ENCODE results near the gene RNF150.

RNF150 gene

GRCh38 chr4:140903522-140904475, 229.5 kb downstream of the RNF150 start:
- DNase-seq, result no peak

- DNase-seq, result no peak
Measured at GRCh38 chr4:140901736-140902336, 231.4 kb downstream of the RNF150 start.

GRCh38 chr4:140893939-140894338, 239.3 kb downstream of the RNF150 start:
- DNase-seq, result no peak

- no peak for DNase-seq
Measured at GRCh38 chr4:140888054-140888453, 245.2 kb downstream of the RNF150 start.

- DNase-seq, result no peak
Measured at GRCh38 chr4:140887467-140887866, 245.8 kb downstream of the RNF150 start.

- DNase-seq, result no peak
Measured at GRCh38 chr4:140884431-140885058, 248.7 kb downstream of the RNF150 start.

GRCh38 chr4:140877781-140878180, 255.5 kb downstream of the RNF150 start:
- DNase-seq, result no peak

GRCh38 chr4:140876615-140877364, 256.5 kb downstream of the RNF150 start:
- DNase-seq, result no peak

- DNase-seq, result no peak
Measured at GRCh38 chr4:140875746-140876452, 257.4 kb downstream of the RNF150 start.

GRCh38 chr4:140874056-140874455, 259.2 kb downstream of the RNF150 start:
- no peak for DNase-seq

GRCh38 chr4:140871368-140871767, 261.9 kb downstream of the RNF150 start:
- no peak for DNase-seq

- no peak for DNase-seq
Measured at GRCh38 chr4:140870427-140870826, 262.8 kb downstream of the RNF150 start.

GRCh38 chr4:140869446-140869845, 263.8 kb downstream of the RNF150 start:
- DNase-seq, result no peak

- DNase-seq, result no peak
Measured at GRCh38 chr4:140867356-140867755, 265.9 kb downstream of the RNF150 start.

- no peak for DNase-seq
Measured at GRCh38 chr4:140866492-140867005, 266.7 kb downstream of the RNF150 start.

- DNase-seq, result no peak
Measured at GRCh38 chr4:140865253-140866217, 267.7 kb downstream of the RNF150 start.

- DNase-seq, result no peak
Measured at GRCh38 chr4:140863197-140863596, 270.1 kb downstream of the RNF150 start.

GRCh38 chr4:140862177-140862442, 271.2 kb downstream of the RNF150 start:
- DNase-seq, result no peak

GRCh38 chr4:140861359-140862176, 271.7 kb downstream of the RNF150 start:
- peak; percentile 44 to 51 for DNase-seq

- DNase-seq, result no peak
Measured at GRCh38 chr4:140858897-140859296, 274.4 kb downstream of the RNF150 start.

Data from stimulated activated CD4-positive, alpha-beta T cell treated with anti-CD3 and anti-CD28 coated beads, Interleukin-2, amount 100 ng/mL, for 48 hours (primary cell).